ENCODE data around the gene PRKCE.

DNA sequence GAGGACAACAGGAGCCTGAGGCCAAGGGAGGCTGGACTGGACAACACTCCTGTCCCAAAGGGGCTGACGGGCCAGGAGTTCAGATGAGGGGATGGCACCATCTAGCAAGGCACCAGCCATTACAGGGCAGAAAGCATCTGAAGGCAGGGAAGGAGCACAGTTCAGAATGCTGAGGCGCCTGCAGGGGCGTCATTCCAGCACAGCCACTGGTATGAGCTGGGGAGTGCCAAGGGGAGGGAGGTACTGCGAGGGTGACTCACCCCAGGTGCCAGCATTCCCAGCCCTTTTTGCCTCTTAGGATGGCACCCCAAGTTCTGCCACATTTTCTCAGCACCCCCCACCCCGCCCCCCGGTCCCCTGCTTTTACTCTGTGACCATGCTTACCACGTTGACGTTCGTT is 515.9 kb downstream of the PRKCE start:
- TF ChIP-seq, protein P1, sequence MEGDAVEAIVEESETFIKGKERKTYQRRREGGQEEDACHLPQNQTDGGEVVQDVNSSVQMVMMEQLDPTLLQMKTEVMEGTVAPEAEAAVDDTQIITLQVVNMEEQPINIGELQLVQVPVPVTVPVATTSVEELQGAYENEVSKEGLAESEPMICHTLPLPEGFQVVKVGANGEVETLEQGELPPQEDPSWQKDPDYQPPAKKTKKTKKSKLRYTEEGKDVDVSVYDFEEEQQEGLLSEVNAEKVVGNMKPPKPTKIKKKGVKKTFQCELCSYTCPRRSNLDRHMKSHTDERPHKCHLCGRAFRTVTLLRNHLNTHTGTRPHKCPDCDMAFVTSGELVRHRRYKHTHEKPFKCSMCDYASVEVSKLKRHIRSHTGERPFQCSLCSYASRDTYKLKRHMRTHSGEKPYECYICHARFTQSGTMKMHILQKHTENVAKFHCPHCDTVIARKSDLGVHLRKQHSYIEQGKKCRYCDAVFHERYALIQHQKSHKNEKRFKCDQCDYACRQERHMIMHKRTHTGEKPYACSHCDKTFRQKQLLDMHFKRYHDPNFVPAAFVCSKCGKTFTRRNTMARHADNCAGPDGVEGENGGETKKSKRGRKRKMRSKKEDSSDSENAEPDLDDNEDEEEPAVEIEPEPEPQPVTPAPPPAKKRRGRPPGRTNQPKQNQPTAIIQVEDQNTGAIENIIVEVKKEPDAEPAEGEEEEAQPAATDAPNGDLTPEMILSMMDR (IDR thresholded peaks at IDR 0.05) = no peak
- TF ChIP-seq EP300 (IDR thresholded peaks at IDR 0.05) (no peak), POLR2AphosphoS5 (IDR thresholded peaks at IDR 0.05) (no peak)
